ACC112 (cell line): ENCODE results near the gene LAMB1.

Source experiments
- H2AFZ ChIP-seq: fragments of 200-600 bp; sonication (generic); one replicate; pipeline ENCODE4 v1.6.0; 2017; ENCODE audit warnings: antibody characterized with exemption, low read length; ENCODE audit not compliant: unreplicated experiment
- H3K27ac ChIP-seq: fragments of 200-600 bp; sonication (generic); 2 replicates; pipeline ENCODE4 v1.5.1; 2014; ENCODE audit warnings: low read depth, mild to moderate bottlenecking, antibody characterized with exemption, low read length, moderate library complexity
- H3K27me3 ChIP-seq: fragments of 200-600 bp; sonication (generic); 2 replicates; pipeline ENCODE4 v1.6.1; 2014; ENCODE audit warnings: mild to moderate bottlenecking, antibody characterized with exemption, low read length, moderate library complexity, mixed read lengths; ENCODE audit not compliant: insufficient read depth
- H3K36me3 ChIP-seq: fragments of 200-600 bp; sonication (generic); 2 replicates; pipeline ENCODE4 v1.6.1; 2016; ENCODE audit warnings: mild to moderate bottlenecking, antibody characterized with exemption, low read length, moderate library complexity, mixed read lengths; ENCODE audit not compliant: insufficient read depth
- H3K4me1 ChIP-seq: fragments of 200-600 bp; sonication (generic); one replicate; pipeline ENCODE4 v1.6.1; 2016; ENCODE audit warnings: low read length, mixed read lengths; ENCODE audit not compliant: insufficient read depth, unreplicated experiment, control insufficient read depth
- H3K4me3 ChIP-seq: fragments of 200-600 bp; sonication (generic); 2 replicates; pipeline ENCODE4 v1.5.1; 2014; ENCODE audit warnings: mild to moderate bottlenecking, low read depth, low read length
- H3K79me2 ChIP-seq: fragments of 200-600 bp; sonication (generic); one replicate; pipeline ENCODE4 v1.6.0; 2016; ENCODE audit warnings: low read length; ENCODE audit not compliant: control insufficient read depth, unreplicated experiment, insufficient read depth

The LAMB1 gene

DNA sequence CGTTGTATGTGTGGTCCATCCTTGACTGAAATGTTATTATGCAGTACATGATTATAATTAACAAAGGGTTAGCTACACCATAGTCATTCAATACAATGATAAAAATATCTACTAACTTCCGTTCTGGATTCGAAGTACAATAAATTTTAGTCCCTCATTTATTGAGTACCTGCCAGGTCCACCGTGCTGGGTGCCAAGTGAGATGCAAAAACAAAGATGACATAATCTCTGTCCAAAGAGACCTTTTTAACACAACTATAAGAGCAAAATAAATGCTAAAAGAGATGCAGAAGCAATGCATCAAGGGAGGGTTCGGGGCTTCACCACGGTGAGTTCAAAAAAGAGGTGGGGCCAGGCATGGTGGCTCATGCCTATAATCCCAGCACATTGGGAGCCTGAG is 33.1 kb downstream of the LAMB1 start:
- Histone ChIP-seq H3K4me1 (peaks cover 36% of the 10 kb centered on the region), H3K27me3 (no peaks in the 10 kb centered on the region), H3K27ac (no peak overlapping the region), H3K79me2 (peaks cover 8% of the 10 kb centered on the region), H3K36me3 (peaks cover 48% of the 10 kb centered on the region), H2AFZ (no peak overlapping the region), H3K4me3 (no peak overlapping the region)

DNA sequence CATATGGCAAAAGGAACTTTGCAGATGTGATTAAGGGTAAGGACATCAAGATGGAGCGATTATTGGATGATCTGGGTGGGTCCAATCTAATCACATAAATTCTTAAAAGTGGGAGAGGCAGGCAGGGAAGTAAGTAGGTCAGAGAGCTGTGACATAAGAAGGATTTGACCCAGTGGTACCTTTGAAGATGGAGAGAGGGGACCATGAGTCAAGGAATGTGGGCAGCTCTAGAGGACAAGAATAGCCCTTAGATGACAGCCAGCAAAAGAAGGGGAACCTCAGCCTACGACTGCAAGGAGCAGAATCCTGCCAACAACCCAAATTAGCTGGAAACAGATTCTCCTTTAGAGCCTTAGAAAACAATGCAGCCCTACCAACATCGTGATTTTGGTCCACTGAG is 34.5 kb downstream of the LAMB1 start:
- no peak overlapping the region for H3K27ac ChIP-seq

DNA sequence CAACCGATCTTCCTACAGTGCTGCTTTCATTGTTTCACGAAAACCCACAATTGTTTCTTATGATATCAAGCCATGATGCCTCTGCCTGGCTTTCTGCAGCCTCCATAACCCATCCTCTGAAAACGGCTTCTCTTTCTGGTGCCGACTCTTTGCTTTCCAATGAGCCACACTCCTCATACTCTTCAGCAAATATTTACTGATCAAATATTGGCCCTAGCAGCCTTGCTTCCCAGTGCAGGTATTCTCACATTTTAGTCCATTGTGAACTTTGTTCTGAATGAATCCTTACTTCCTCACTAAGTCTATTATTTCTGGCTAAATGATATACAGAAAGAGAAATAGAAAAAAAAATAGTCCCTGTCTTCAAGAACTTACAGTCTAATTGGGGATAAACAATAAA is 35.5 kb downstream of the LAMB1 start:
- H3K27ac ChIP-seq: no peak overlapping the region
- H3K4me1 ChIP-seq: peaks cover 21% of the 10 kb centered on the region
- peaks cover 48% of the 10 kb centered on the region for H3K36me3 ChIP-seq
- peaks cover 8% of the 10 kb centered on the region for H3K79me2 ChIP-seq
- no peaks in the 10 kb centered on the region for H3K27me3 ChIP-seq
- H3K4me3 ChIP-seq: no peak overlapping the region
- no peak overlapping the region for H2AFZ ChIP-seq

More for the DNA sequence above, 34.5 kb downstream of the LAMB1 start:
- H3K79me2 ChIP-seq: peaks cover 11% of the 10 kb centered on the region
- H3K4me1 ChIP-seq: peaks cover 31% of the 10 kb centered on the region
- H3K36me3 ChIP-seq: peaks cover 48% of the 10 kb centered on the region
- H3K4me3 ChIP-seq: no peak overlapping the region
- H2AFZ ChIP-seq: no peak overlapping the region
- H3K27me3 ChIP-seq: no peaks in the 10 kb centered on the region

DNA sequence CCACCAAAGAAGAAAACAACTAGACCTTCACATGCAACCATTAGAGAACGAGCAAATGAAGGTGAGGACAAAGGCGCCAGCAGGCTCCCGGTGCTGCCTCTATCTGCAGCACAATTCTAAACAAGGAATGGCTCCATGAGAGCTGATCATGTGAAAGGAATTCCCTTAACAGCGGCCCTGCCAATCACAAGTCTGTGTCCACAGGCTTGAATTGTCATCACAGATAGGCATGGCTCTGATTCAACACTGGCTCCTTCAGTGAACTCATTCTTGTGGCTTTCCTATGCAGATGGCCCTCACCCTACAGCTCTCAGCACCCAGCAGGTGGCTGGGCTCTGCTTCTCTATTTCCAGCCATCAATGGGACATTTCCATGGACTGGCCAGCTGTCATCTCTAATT is 36.2 kb downstream of the LAMB1 start:
- Histone ChIP-seq H3K4me1 (peaks cover 14% of the 10 kb centered on the region), H2AFZ (no peak overlapping the region), H3K4me3 (no peak overlapping the region), H3K79me2 (peaks cover 8% of the 10 kb centered on the region), H3K27me3 (no peaks in the 10 kb centered on the region), H3K27ac (peak overlapping the region; percentile 32; the same call in 1 of the 2 replicates), H3K36me3 (peaks cover 54% of the 10 kb centered on the region)

DNA sequence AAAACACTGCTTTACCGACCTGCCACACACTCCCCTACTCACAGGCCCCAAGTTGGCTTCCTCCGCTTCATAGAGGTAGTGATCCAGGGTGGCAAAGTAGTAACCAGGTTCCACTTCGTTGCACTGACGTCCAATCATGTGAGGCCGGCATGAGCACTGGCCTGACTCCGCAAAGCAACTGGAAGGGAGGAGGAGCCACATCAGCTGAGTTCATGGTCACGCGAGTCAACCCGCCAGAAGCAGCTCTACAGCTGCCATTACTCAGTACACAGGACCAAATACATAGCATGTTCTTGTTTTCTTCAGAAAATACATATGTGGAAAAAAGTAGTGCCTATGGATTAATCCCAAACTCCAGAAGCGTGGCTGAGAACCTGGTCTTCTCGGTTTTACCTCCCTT is 38.5 kb downstream of the LAMB1 start:
- Histone ChIP-seq H3K36me3 (peaks cover 63% of the 10 kb centered on the region), H3K79me2 (peaks cover 6% of the 10 kb centered on the region), H2AFZ (no peak overlapping the region), H3K27ac (no peak overlapping the region), H3K4me1 (peaks cover 9% of the 10 kb centered on the region), H3K27me3 (no peaks in the 10 kb centered on the region), H3K4me3 (no peak overlapping the region)

DNA sequence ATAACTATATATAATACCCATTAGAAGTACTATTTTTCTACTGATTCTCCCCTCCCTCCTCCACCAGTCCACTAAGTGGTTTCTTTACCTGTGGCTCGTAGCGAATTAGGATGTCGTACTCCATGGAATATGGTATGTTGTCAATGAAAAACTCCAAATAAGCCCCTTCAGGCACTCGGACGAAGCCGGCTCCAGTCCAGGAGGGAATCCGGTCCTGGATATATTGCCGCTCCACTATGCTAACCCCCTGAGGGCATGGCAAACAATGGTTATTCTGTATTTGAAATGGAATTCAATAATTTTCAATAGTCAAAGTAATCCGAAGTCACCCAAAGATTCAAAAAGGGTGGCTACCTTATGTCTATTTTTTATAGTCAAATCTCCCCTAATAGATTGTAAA is 40.1 kb downstream of the LAMB1 start:
- H3K27ac ChIP-seq: no peak overlapping the region
- H3K27me3 ChIP-seq: no peaks in the 10 kb centered on the region
- no peak overlapping the region for H2AFZ ChIP-seq
- H3K36me3 ChIP-seq: peaks cover 64% of the 10 kb centered on the region
- H3K79me2 ChIP-seq: peaks cover 6% of the 10 kb centered on the region
- no peak overlapping the region for H3K4me3 ChIP-seq
- H3K4me1 ChIP-seq: peaks cover 25% of the 10 kb centered on the region

DNA sequence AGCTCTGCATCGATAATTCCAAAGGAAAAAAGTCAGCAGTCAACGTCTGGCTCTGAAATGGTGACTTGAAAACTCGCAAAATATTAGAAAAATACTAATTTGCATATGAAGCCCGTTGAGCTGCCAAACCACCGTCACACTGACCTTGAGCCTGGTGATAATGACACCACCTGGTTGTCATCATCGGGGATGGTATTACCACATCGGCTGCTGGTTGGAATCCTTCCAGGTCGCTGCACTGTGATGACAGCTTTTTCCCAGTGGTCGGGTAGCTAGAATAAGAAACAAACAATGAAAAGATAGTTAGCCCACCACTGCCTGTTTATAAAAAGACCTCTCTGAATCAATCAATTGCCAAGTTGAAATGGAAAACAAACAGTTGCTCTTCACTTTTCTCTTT is 41.6 kb downstream of the LAMB1 start:
- Histone ChIP-seq H3K27me3 (no peaks in the 10 kb centered on the region), H3K79me2 (peaks cover 3% of the 10 kb centered on the region), H2AFZ (no peak overlapping the region), H3K4me3 (no peak overlapping the region), H3K4me1 (peaks cover 24% of the 10 kb centered on the region), H3K27ac (peak overlapping the region; percentile 25; the same call in 1 of the 2 replicates), H3K36me3 (peaks cover 68% of the 10 kb centered on the region)

DNA sequence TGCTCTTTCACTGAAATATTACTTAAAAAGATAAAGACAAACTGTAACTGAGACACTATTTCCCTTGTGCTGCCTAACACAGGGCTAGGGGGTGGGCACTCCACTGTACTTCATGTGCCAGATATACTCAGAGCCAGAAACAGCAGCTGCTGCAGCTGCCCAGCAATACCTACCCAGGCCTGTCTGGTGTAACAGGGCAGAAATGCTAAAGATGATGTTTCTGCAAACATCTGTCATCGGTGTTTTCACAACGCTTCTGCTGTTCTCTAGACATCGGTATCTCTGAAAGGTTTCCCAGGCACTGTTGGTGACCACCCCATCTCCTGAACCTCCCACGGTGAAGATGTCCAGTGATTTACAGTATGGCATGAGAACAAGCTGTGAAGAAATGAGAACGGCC is 42.7 kb downstream of the LAMB1 start:
- Histone ChIP-seq H3K4me3 (no peak overlapping the region), H3K79me2 (peaks cover 3% of the 10 kb centered on the region), H3K36me3 (peaks cover 66% of the 10 kb centered on the region), H2AFZ (no peak overlapping the region), H3K27ac (no peak overlapping the region), H3K4me1 (peaks cover 24% of the 10 kb centered on the region), H3K27me3 (no peaks in the 10 kb centered on the region)

DNA sequence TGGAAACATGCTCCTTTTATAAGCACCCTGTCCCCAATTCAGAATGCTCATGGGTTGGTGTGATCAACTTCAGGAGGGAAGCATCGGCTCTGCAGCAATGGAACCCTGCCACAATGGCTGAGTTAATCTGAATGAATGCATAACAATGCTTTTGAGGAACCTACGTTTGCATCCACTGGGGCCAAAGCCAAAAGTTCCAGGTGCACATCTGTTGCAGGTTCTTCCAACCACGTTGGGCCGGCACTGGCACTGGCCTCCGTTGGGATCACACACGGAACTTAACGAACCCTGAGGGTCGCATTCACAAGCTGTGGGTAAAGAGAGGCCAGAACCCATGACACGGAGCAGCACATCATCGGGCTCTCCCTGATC is 43.4 kb downstream of the LAMB1 start:
- Histone ChIP-seq H3K27me3 (no peaks in the 10 kb centered on the region), H3K79me2 (peaks cover 3% of the 10 kb centered on the region), H2AFZ (no peak overlapping the region), H3K4me1 (peaks cover 24% of the 10 kb centered on the region), H3K36me3 (peaks cover 65% of the 10 kb centered on the region), H3K27ac (peak overlapping the region; percentile 62; the same call in 1 of the 2 replicates), H3K4me3 (no peak overlapping the region)

DNA sequence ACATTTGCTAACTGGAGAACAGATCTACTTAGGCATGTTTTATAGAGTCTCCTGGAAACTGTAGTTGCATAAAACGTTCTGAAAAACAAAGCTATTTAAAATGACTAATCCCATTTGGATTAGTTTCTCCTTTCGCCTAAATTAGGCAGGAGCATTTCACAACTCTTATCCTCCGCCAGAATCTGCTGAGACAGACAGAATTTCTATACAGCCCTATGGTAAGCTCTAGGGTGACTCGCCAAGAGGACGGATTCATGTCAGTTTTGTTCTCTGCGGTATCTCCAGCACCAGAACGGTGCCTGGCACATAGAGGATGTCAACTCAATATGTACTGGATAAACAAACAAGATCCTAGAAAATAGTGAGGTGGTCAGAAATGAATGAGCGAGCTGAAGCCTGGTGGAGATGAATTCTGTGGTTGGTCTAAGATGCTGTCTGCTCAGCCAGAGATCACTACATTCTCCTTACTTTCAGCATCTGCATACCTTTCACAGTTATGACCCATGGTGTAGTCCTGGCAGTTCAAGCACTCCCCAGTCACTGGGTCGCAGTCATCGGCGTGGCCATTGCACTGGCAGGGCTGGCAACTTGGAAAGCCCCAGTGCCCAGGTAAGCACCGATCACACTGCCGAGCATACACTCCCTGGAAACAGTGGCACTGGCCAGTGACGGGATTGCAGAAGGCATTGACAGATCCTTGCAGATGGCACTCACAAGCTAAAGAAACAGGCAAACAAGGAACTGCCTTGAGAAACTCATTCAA is 44.0 kb downstream of the LAMB1 start:
- no peaks in the 10 kb centered on the region for H3K79me2 ChIP-seq
- peaks cover 60% of the 10 kb centered on the region for H3K36me3 ChIP-seq
- H2AFZ ChIP-seq: no peak overlapping the region
- H3K27me3 ChIP-seq: no peaks in the 10 kb centered on the region
- H3K4me1 ChIP-seq: peaks cover 24% of the 10 kb centered on the region
- no peak overlapping the region for H3K4me3 ChIP-seq
- peak overlapping the region; percentile 62 for H3K27ac ChIP-seq

DNA sequence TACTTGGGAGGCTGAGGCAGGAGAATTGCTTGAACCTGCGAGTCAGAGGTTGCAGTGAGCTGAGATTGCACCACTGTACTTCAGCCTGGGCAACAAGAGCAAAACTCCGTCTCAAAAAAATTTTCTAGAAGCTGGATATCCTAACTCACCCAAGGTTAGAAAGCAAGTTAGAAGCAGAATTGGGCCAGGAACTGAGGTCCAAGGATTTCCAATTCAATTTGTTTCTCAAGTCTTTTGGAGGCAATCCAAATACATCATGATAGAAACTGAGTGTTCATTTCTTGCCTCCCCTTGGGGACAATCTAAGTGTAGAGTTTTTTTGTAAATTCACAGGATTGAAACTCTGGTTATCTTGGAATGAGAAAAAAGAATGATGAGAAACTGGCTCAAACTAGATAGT is 45.5 kb downstream of the LAMB1 start:
- H3K79me2 ChIP-seq: no peaks in the 10 kb centered on the region
- peaks cover 39% of the 10 kb centered on the region for H3K4me1 ChIP-seq
- peak overlapping the region; percentile 62 for H3K27ac ChIP-seq
- no peaks in the 10 kb centered on the region for H3K27me3 ChIP-seq
- H2AFZ ChIP-seq: no peak overlapping the region
- H3K4me3 ChIP-seq: no peak overlapping the region
- H3K36me3 ChIP-seq: peaks cover 63% of the 10 kb centered on the region
